Central memory CD8-positive, alpha-beta T cell (primary cell): ENCODE results near the gene ALDH18A1.

Experiments used
- ATAC-seq: fragments of 150-1000 bp; cut with Tn5 transposase; replicated peaks from 2 replicates; pipeline ENCODE4 v1.10.0; 2022; ENCODE audit warnings: mild to moderate bottlenecking, moderate FRiP score, moderate number of reproducible peaks; ENCODE audit not compliant: poor library complexity, severe bottlenecking; ENCODE audit errors: extremely low read depth
- DNase-seq, 2 donors: peaks; one replicate each; pipeline ENCODE4 v3.0.0; 2021; ENCODE audit warnings: low spot score in 2 of 2
- H3K27ac Mint-ChIP-seq: one replicate; pipeline ENCODE4 v1.8.0; 2022; ENCODE audit warnings: low read depth, mild to moderate bottlenecking, moderate library complexity, mixed read lengths
- H3K27me3 Mint-ChIP-seq: one replicate; pipeline ENCODE4 v1.8.0; 2022; ENCODE audit warnings: mixed read lengths
- H3K36me3 Mint-ChIP-seq: one replicate; pipeline ENCODE4 v1.8.0; 2022; ENCODE audit warnings: mild to moderate bottlenecking, moderate library complexity, mixed read lengths; ENCODE audit not compliant: insufficient read depth
- H3K4me1 Mint-ChIP-seq: one replicate; pipeline ENCODE4 v1.8.0; 2022; ENCODE audit warnings: mixed read lengths
- H3K4me3 Mint-ChIP-seq: one replicate; pipeline ENCODE4 v1.8.0; 2022; ENCODE audit warnings: mild to moderate bottlenecking, moderate library complexity, mixed read lengths
- H3K9me3 Mint-ChIP-seq: one replicate; pipeline ENCODE4 v1.8.0; 2022; ENCODE audit warnings: mixed read lengths

ALDH18A1 gene

DNA sequence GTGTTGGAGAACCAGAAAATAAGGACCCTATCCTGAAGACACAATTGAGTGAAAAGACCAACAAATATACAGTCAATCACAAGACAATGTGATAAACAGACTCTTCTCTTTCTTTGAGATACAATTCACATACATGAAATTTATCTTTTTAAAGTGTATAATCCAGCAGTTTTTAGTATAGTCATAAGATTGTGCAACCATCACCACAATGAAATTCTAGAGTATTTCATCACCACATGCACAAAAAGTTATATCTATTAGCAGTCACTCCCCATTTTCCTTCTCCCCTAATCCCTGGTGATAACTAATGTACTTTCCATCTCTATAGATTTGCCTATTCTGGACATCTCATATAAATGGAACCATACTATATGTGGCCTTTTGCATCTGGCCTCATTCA is 87.1 kb downstream of the ALDH18A1 start:
- no peak for DNase-seq
- no peak overlapping the region for H3K27ac Mint-ChIP-seq
- ATAC-seq: no peak
- H3K27me3 Mint-ChIP-seq: peaks cover 22% of the 10 kb centered on the region
- no peaks in the 10 kb centered on the region for H3K4me1 Mint-ChIP-seq
- H3K9me3 Mint-ChIP-seq: no peaks in the 10 kb centered on the region
- no peak overlapping the region for H3K4me3 Mint-ChIP-seq
- H3K36me3 Mint-ChIP-seq: no peaks in the 10 kb centered on the region

DNA sequence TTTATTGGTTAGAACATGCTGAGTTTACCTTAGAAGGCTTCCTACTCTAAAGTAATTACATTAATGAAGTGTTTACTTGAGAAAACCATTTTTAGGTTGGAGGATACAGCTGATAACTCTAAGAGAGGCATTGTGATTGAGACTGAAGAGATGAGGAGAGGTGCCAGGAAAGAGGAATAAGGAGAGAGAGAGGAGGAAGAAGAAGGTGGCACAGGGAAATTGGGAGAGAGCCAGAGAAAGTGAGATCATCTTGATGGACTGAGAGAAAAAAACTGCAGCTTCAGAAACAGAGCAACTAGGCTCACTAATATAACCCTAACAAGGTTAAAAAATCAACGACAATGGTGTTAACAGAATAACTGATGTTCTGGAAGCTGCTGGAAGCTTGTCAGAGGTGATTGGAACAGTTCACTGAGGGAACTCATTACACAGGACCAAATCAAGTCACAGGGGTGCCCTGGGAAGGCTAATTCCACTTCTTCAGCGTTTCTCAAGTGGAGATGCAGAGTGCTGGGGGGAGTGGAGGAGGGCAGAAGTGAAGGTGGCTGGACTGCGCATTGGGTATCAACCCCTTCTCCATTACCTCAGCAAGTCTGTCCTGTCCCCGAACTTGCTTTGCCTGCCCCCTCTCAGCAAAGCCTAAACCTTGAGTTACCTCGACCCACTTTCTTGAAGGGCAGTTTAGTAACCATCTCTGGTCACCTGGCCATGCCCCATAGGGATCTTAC is 88.4 kb downstream of the ALDH18A1 start:
- H3K36me3 Mint-ChIP-seq: no peaks in the 10 kb centered on the region
- DNase-seq: no peak

DNA sequence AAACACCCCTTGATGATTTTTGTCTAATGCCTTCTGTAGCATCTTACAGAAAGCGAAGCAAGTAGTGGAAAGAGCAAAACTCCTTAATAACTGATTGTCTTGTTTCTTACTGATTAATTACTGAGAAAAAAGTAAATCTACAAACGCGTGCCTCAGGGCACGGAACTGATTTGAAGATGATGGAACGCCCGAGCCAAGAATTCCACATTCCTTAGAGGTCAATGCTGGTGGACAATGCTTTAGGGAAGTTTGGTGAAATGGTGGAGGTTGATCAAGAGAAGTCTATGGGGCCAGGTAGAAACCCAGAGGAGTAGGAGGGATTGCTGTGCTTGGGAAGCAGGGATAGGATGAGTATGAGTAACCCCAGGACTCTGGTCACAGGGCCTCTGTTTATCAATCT is 90.4 kb downstream of the ALDH18A1 start:
- H3K27me3 Mint-ChIP-seq: peaks cover 9% of the 10 kb centered on the region
- H3K27ac Mint-ChIP-seq: no peak overlapping the region
- no peaks in the 10 kb centered on the region for H3K4me1 Mint-ChIP-seq
- H3K4me3 Mint-ChIP-seq: no peak overlapping the region
- ATAC-seq (no peak), DNase-seq (no peak)
- H3K36me3 Mint-ChIP-seq: peaks cover 1% of the 10 kb centered on the region
- no peaks in the 10 kb centered on the region for H3K9me3 Mint-ChIP-seq

More for the DNA sequence above, 88.4 kb downstream of the ALDH18A1 start:
- no peak for ATAC-seq
- no peaks in the 10 kb centered on the region for H3K9me3 Mint-ChIP-seq
- H3K27ac Mint-ChIP-seq: no peak overlapping the region
- H3K27me3 Mint-ChIP-seq: peaks cover 9% of the 10 kb centered on the region
- no peaks in the 10 kb centered on the region for H3K4me1 Mint-ChIP-seq
- no peak overlapping the region for H3K4me3 Mint-ChIP-seq

DNA sequence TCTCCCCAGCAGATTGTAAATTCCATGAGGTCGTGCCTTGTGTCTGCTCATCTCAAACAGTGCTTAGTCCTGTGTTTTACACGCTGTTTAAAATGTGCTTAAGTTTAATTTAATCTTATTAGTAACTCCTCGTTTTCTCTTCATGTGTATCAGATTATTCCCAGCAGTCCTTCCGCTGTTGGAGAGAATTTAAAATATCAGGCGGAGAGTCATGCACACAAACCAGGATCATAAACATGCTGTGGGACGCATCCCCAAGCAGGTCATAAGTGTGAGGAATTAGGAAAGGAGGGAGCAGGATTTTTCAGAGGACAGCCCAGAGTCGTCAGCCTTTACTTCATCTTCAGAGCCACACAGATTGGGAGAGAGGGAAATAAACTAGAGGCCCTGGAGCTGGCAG is 91.2 kb downstream of the ALDH18A1 start:
- DNase-seq: no peak
- H3K27ac Mint-ChIP-seq: no peak overlapping the region
- H3K4me1 Mint-ChIP-seq: peaks cover 6% of the 10 kb centered on the region
- H3K9me3 Mint-ChIP-seq: no peaks in the 10 kb centered on the region
- H3K4me3 Mint-ChIP-seq: no peak overlapping the region
- no peak for ATAC-seq
- peaks cover 9% of the 10 kb centered on the region for H3K27me3 Mint-ChIP-seq
- peaks cover 4% of the 10 kb centered on the region for H3K36me3 Mint-ChIP-seq

DNA sequence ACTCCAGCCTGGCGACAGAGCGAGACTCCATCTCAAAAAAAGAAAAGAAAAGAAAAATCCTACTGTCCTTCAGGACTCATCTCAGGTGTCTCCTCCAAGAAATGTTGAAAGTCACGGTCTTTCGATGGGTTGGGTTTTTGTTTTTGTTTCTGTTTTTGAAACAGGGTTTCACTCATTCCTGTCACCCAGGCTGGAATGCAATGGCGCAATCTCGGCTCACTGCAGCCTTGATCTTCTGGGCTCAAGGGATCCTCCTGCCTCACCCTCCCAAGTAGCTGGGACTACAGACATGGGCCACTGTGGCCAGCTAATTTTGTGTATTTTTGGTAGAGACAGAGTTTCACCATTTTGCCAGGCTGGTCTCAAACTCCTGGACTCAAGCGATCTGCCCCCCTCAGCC is 92.2 kb downstream of the ALDH18A1 start:
- Mint-ChIP-seq H3K27ac (no peak overlapping the region), H3K9me3 (no peaks in the 10 kb centered on the region), H3K27me3 (peaks cover 19% of the 10 kb centered on the region), H3K4me3 (no peak overlapping the region), H3K4me1 (peaks cover 15% of the 10 kb centered on the region), H3K36me3 (peaks cover 4% of the 10 kb centered on the region)
- no peak for DNase-seq
- no peak for ATAC-seq

DNA sequence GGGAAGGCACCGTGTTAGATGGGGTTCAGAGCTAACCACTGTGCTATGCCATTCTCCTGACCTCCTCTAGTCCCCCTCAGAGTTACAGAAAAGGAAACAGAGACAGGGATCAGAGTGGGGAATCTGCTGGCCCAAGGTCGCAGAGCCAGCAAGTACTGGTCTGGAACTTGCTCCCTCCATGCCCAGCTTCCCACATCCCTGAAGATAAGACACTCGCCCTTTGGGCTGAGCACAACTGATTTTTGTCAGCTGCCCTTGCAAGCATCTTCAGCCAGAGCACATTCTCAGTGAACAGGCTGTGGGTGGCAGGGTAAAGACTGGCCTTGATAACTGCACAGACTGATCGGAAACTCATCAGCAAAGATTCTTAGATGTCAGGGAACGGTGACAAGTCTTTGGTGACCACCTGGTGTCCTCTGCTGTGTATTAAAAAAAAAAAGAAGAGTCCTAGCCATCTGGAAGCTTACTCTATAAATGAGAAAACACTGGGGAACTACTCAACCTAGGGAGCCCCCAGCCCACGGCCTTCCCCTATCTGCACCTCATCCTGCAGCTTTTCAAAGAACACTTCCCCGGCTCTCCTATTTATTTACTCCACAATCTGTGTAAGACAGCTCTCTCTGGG is 94.1 kb downstream of the ALDH18A1 start:
- H3K27ac Mint-ChIP-seq: no peak overlapping the region
- DNase-seq: no peak
- no peak for ATAC-seq
- H3K9me3 Mint-ChIP-seq: no peaks in the 10 kb centered on the region
- H3K27me3 Mint-ChIP-seq: peaks cover 27% of the 10 kb centered on the region
- no peak overlapping the region for H3K4me3 Mint-ChIP-seq
- peaks cover 6% of the 10 kb centered on the region for H3K36me3 Mint-ChIP-seq
- H3K4me1 Mint-ChIP-seq: peaks cover 15% of the 10 kb centered on the region

DNA sequence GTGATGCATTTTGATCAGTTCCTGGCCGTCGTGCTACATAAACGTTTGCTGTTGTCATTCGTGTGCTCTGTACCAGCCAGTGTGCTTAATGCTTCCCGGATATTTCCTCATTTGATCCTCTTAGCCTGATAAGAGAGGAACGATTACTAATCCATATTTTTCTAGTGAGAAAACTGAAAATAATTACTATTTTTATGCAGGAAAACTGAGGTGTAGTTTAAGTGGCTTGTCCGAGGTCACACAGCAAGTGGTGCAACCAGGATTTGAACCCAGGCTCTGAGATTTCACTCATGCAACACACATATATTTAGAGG is 94.7 kb downstream of the ALDH18A1 start:
- H3K27ac Mint-ChIP-seq: no peak overlapping the region
- peaks cover 6% of the 10 kb centered on the region for H3K36me3 Mint-ChIP-seq
- peaks cover 15% of the 10 kb centered on the region for H3K4me1 Mint-ChIP-seq
- H3K9me3 Mint-ChIP-seq: no peaks in the 10 kb centered on the region
- H3K27me3 Mint-ChIP-seq: peaks cover 27% of the 10 kb centered on the region
- no peak for ATAC-seq
- peak overlapping the region; percentile 98 for H3K4me3 Mint-ChIP-seq
- DNase-seq: no peak

DNA sequence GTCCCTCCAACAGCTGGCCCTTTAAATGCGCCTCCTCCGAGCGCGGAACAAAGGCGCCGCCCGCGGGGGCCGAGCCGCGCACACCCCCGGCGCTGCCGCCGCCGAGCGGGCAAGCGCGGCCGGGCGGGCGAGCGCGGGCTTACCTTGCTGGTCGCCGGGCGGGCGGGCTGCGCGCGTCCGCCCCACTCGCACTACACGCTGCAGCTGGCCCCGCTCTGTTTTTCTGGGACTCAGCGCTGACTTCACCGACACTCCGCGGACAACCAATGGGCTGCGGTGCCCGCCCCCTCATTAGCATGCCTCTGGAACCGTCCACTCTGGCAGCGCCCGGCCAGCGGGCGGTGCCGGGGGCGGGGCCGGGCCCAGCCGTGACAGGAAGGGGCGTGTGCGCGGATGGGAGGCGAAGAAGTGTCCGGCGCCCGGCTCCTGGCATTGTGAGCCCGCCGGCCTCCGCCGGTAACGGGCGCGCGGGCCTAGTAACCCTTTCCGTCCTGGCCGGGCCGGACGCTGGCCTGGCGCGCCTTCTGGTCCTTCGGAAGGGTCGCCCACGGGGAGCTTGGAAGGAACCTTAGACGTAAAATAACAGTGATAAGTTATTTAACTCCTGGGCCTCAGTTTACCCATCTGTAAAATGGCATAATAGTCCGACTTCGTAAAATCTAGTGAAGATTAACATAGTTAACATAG is 95.2 kb downstream of the ALDH18A1 start, which contains the start of gene SORBS1:
SORBS1 (minus strand) TSS at position 195 of the 687 bp plus-strand sequence. CDS start 120,236 bp downstream, outside the sequence.
- Mint-ChIP-seq H3K36me3 (peaks cover 6% of the 10 kb centered on the region), H3K27ac (peak within 1 kb of the TSS; percentile 78), H3K27me3 (peaks cover 24% of the 10 kb centered on the region), H3K4me1 (peaks cover 15% of the 10 kb centered on the region), H3K4me3 (peak within 1 kb of the TSS; percentile 98), H3K9me3 (no peaks in the 10 kb centered on the region)
- peak; percentile 76 to 79 for DNase-seq
- peak; percentile 99 for ATAC-seq

DNA sequence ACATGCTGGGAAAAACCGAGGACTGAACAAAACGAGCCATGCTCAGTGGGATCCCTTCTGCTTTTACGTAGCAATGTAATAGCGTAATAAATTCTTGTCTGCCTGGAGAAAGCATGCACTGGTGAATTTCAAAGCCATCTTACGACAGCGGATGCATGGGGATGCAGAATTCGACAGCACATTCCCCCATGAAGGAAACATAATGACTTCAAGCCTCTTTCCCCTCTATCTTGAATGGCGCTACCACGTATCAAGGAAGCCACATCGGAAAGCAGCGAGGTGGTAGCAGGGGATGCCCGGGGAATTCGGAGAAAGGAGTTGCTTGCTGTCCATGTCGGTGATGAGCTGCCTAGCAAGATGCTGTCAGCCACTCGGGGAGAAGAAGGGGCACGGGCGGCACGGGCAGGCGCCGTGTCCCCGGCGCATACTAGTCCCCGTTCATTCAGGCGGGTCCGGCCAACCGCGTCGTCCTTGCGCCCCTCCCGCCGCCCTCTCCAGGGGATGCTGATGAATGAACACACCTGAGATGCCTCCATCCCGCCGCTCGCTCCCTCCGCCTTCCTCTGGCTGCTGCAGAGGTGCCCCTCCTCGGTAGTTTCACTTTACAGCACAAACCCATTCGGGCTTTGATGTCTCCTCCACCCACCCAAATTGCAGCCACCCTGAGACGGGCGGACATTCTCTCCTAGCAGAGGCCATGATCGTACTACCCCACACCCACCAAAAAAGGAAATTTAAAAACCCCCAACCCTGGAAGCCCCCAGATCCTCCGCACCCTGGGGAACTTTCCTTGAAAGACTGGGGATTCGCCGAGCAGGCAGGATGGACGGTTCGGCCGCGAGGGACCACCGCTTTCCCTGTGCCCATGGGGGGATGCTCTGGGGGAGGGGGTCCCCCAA is 96.0 kb downstream of the ALDH18A1 start:
- H3K27me3 Mint-ChIP-seq: peaks cover 18% of the 10 kb centered on the region
- peak overlapping the region; percentile 78 for H3K27ac Mint-ChIP-seq
- DNase-seq (peak; percentile 19 to 23), ATAC-seq (peak; percentile 58)
- H3K9me3 Mint-ChIP-seq: no peaks in the 10 kb centered on the region
- H3K4me1 Mint-ChIP-seq: peaks cover 15% of the 10 kb centered on the region
- peak overlapping the region; percentile 98 for H3K4me3 Mint-ChIP-seq
- H3K36me3 Mint-ChIP-seq: peaks cover 6% of the 10 kb centered on the region

DNA sequence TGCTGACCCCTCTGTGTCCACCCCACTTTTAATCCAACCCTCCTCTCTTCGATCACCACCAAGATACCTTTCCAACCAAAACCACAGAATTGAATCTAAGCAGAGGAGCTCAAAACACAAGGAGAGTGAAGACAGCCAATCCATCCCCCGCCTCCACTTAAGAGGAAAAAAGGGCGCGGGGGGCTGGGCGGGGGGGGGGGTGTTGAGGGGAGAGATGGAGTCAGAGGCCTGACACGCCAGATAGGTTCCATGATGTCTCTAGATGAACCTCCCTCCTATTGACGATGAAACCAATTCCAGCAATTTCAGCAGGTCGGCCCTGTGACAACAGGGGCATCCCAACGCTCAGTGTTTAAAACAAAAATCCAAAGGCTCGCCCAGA is 96.6 kb downstream of the ALDH18A1 start:
- Mint-ChIP-seq H3K27me3 (peaks cover 18% of the 10 kb centered on the region), H3K4me3 (peak overlapping the region; percentile 98)

DNA sequence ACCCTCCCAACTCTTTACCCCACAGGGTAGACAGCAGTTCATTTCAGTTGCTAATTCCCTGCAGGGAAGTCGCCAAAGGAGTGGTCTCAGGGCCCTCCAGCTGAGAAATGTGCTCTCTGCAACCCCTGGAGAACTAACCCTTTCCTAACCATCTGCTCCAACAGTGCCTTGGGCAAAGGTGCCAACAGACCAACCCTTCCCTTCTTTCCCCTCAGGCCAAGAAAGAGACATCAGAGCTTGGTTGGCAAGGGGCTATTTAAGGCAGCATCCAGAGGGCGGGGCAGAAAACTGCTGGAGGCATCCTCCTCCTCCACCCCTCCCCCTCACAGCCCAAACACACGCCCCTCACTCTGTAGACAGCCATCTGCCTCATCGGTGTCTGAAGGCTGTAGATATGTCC is 97.0 kb downstream of the ALDH18A1 start:
- H3K27me3 Mint-ChIP-seq: peaks cover 18% of the 10 kb centered on the region
- H3K9me3 Mint-ChIP-seq: no peaks in the 10 kb centered on the region

More for the DNA sequence above, 96.6 kb downstream of the ALDH18A1 start:
- Mint-ChIP-seq H3K36me3 (peaks cover 8% of the 10 kb centered on the region), H3K27ac (no peak overlapping the region), H3K4me1 (peaks cover 15% of the 10 kb centered on the region), H3K9me3 (no peaks in the 10 kb centered on the region)
- DNase-seq (no peak), ATAC-seq (no peak)

DNA sequence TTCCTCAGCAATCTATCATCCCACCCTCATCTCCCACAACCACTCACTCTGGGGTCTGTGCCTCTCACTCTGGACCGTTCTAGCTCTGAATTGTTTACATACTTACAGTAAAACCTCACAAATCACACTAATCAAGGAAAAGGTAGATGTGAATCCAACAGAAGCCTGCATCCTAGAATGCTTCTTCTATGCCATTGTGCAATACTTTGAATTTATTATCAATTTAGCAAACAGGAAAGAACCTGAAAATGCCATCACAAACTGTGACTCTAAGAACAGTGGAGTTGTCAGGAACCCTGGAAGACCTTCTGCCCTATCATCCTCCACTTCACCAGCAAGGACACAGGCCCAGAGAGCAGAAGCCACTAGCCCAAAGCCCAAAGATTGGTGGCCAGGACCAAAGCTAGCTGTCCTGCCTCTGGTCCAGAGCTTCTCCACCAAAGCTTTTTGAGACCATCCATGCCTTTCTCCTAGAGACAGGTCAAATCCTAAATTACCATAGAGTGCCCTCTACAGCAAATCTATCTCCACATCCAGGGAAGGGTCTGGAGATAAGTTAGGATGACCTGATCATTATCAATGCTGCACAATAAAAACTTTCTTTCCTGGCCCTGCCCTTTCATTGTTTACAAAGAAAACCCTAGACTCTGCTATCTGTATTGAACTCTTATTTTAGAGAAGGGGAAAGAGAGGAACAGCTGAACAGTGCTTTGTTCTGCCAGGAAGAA is 97.8 kb downstream of the ALDH18A1 start:
- Mint-ChIP-seq H3K27ac (no peak overlapping the region), H3K4me3 (no peak overlapping the region), H3K9me3 (no peaks in the 10 kb centered on the region), H3K27me3 (peaks cover 18% of the 10 kb centered on the region), H3K4me1 (peaks cover 15% of the 10 kb centered on the region), H3K36me3 (peaks cover 8% of the 10 kb centered on the region)
- no peak for ATAC-seq
- DNase-seq: no peak

More for the DNA sequence above, 97.0 kb downstream of the ALDH18A1 start:
- Mint-ChIP-seq H3K27ac (no peak overlapping the region), H3K4me1 (peaks cover 15% of the 10 kb centered on the region), H3K36me3 (peaks cover 8% of the 10 kb centered on the region), H3K4me3 (peak overlapping the region; percentile 98)
- ATAC-seq (no peak), DNase-seq (no peak)
